Osteocyte (in vitro differentiated cells): ENCODE results near the gene SETD4. TPM values are rescaled to one million over a fixed set of nuclear protein-coding genes. Genes with fewer than 3 reads are reported as not detected.

ENCODE experiments used
- DNase-seq: peaks from one replicate; pipeline ENCODE4 v3.0.0; 2021; ENCODE audit warnings: mixed read lengths; ENCODE audit not compliant: unreplicated experiment; ENCODE audit errors: extremely low spot score
- H3K27ac Mint-ChIP-seq: one replicate; pipeline ENCODE4 v1.8.0; 2021; ENCODE audit warnings: mild to moderate bottlenecking, mixed read lengths; ENCODE audit not compliant: unreplicated experiment
- H3K27me3 Mint-ChIP-seq: one replicate; pipeline ENCODE4 v1.8.0; 2021; ENCODE audit warnings: mixed read lengths; ENCODE audit not compliant: unreplicated experiment
- H3K36me3 Mint-ChIP-seq: one replicate; pipeline ENCODE4 v1.8.0; 2021; ENCODE audit warnings: mixed read lengths; ENCODE audit not compliant: unreplicated experiment
- H3K4me1 Mint-ChIP-seq: one replicate; pipeline ENCODE4 v1.8.0; 2021; ENCODE audit warnings: mixed read lengths; ENCODE audit not compliant: unreplicated experiment
- H3K4me3 Mint-ChIP-seq: one replicate; pipeline ENCODE4 v1.8.0; 2021; ENCODE audit warnings: mild to moderate bottlenecking, moderate library complexity, mixed read lengths; ENCODE audit not compliant: unreplicated experiment
- H3K9me3 Mint-ChIP-seq: one replicate; pipeline ENCODE4 v1.8.0; 2021; ENCODE audit warnings: mixed read lengths; ENCODE audit not compliant: unreplicated experiment
- CTCF ChIP-seq: fragments of 200-600 bp; sonication (generic); IDR thresholded peaks from 2 replicates; pipeline ENCODE4 v1.5.0; 2021; ENCODE audit warnings: antibody characterized with exemption, mild to moderate bottlenecking, moderate library complexity
- total RNA-seq: library from RNA; stranded (reverse); gene quantifications from 2 replicates; pipeline ENCODE4 v1.2.1, GENCODE V29; 2021

Gene SETD4
- total RNA-seq, 1 donor from 2014 or later, result 16.6 TPM

GRCh38 chr21:36047139-36047538, 13.2 kb downstream of the SETD4 start:
- Mint-ChIP-seq H3K4me3 (no peak overlapping the region), H3K9me3 (no peaks in the 10 kb centered on the region)

GRCh38 chr21:36045993-36046392, 14.3 kb downstream of the SETD4 start:
- no peak overlapping the region for H3K27ac Mint-ChIP-seq

More at GRCh38 chr21:36047139-36047538, 13.2 kb downstream of the SETD4 start:
- no peak for DNase-seq
- Mint-ChIP-seq H3K27me3 (no peaks in the 10 kb centered on the region), H3K36me3 (peaks cover 60% of the 10 kb centered on the region), H3K4me1 (no peaks in the 10 kb centered on the region), H3K27ac (no peak overlapping the region)
- TF ChIP-seq CTCF, result no peak

GRCh38 chr21:36044056-36044455, 16.3 kb downstream of the SETD4 start:
- Mint-ChIP-seq H3K4me3 (no peak overlapping the region), H3K27ac (no peak overlapping the region), H3K4me1 (no peaks in the 10 kb centered on the region), H3K27me3 (no peaks in the 10 kb centered on the region), H3K36me3 (peaks cover 61% of the 10 kb centered on the region), H3K9me3 (no peaks in the 10 kb centered on the region)
- DNase-seq, result no peak
- no peak for TF ChIP-seq CTCF

More at GRCh38 chr21:36045993-36046392, 14.3 kb downstream of the SETD4 start:
- Mint-ChIP-seq H3K4me1 (no peaks in the 10 kb centered on the region), H3K36me3 (peaks cover 63% of the 10 kb centered on the region), H3K9me3 (no peaks in the 10 kb centered on the region), H3K27me3 (no peaks in the 10 kb centered on the region), H3K4me3 (no peak overlapping the region)
- no peak for TF ChIP-seq CTCF
- DNase-seq, result no peak

GRCh38 chr21:36041910-36042309, 18.4 kb downstream of the SETD4 start:
- H3K27ac Mint-ChIP-seq, result no peak overlapping the region

GRCh38 chr21:36040389-36040788, 19.9 kb downstream of the SETD4 start:
- H3K4me1 Mint-ChIP-seq, result no peaks in the 10 kb centered on the region
- DNase-seq, result no peak
- no peak for TF ChIP-seq CTCF
- H3K9me3 Mint-ChIP-seq, result no peaks in the 10 kb centered on the region
- H3K4me3 Mint-ChIP-seq, result no peak overlapping the region
- peaks cover 61% of the 10 kb centered on the region for H3K36me3 Mint-ChIP-seq
- H3K27me3 Mint-ChIP-seq, result no peaks in the 10 kb centered on the region
- no peak overlapping the region for H3K27ac Mint-ChIP-seq

More at GRCh38 chr21:36041910-36042309, 18.4 kb downstream of the SETD4 start:
- no peak for TF ChIP-seq CTCF
- Mint-ChIP-seq H3K9me3 (no peaks in the 10 kb centered on the region), H3K36me3 (peaks cover 57% of the 10 kb centered on the region), H3K4me3 (no peak overlapping the region), H3K27me3 (no peaks in the 10 kb centered on the region), H3K4me1 (no peaks in the 10 kb centered on the region)
- DNase-seq, result no peak
